A673 (cell line): Measurements from ENCODE around the gene ZC3H7B.

ENCODE experiments used
- CTCF ChIP-seq: fragments of 300-800, 200-600 bp; sonication (generic); conservative IDR thresholded peaks from 2 replicates; pipeline ENCODE4 v1.5.1; 2017; ENCODE audit warnings: low read depth, mild to moderate bottlenecking, antibody characterized with exemption, low read length, moderate library complexity, mixed read lengths
- EZH2 ChIP-seq: fragments of 200-600 bp; sonication (generic); IDR thresholded peaks from 2 replicates; pipeline ENCODE4 v1.6.1; 2017; ENCODE audit warnings: borderline replicate concordance, low read depth, mild to moderate bottlenecking, mixed read lengths, antibody characterized with exemption, low read length; ENCODE audit not compliant: poor library complexity, severe bottlenecking

GRCh38 chr22:41406410-41406809 is 105.1 kb downstream of the ZC3H7B start:
- TF ChIP-seq CTCF (no peak), EZH2 (no peak)
